ENCODE results near the gene PLCL2. TPM values are rescaled to one million over a fixed set of nuclear protein-coding genes. Genes with fewer than 3 reads are reported as not detected.
"Not testable (repeated sequence)": the region's sequence is repeated elsewhere in the genome, so short reads cannot be mapped to it uniquely, and the experiment has no call there.

Gene PLCL2
- total RNA-seq, 1 experiment from 2014 or later = 3.0 TPM

GRCh38 chr3:17070161-17070959 lies 185.6 kb downstream of the PLCL2 start:
- peak; percentile 46 for DNase-seq (ENCODE audit: low spot score)

DNA sequence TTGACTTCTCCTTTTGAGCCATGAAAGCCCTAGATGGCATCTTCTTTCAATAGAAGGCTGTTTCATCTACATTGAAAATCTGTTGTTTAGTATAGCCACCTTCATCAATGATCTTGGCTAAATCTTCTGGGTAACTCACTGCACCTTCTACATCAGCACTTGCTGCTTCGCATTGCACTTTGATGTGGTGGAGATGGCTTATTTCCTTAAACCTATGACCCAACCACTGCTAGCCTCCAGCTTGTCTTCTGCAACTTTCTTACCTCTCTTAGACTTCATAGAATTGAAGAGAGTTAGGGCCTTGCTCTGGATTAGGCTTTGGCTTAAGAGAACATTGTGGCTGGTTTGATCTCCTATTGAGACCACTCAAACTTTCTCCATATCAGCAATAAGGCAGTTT lies 189.8 kb downstream of the PLCL2 start:
- no peak for DNase-seq (ENCODE audit: low spot score)

- no peak for DNase-seq (ENCODE audit: low spot score)
These were observed 190.6 kb downstream of the PLCL2 start for GRCh38 chr3:17075358-17075757.

- DNase-seq (ENCODE audit: low spot score) = no peak
These were observed 191.2 kb downstream of the PLCL2 start for GRCh38 chr3:17075907-17076306.

- DNase-seq (ENCODE audit: low spot score) = no peak
These were observed 192.3 kb downstream of the PLCL2 start for GRCh38 chr3:17076940-17077605.

DNA sequence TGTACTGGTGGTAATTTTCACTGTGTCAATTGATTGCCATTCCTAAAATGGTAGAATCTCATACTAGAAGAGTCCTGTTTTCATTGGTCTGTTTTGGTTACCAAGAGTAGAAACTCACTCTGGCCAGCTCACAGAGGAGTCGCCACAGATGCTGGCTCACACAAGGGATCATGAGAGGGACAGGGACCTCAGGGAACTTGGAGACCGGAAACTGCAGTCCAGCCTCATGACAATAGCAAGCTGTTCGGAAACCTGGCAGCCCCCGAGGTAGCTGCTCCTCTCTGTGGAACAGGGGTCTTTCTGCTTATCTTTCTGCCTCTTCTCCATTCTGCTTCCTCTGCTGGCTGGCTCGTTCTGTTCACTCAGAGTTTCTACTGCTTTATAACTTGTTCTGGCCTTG lies 192.9 kb downstream of the PLCL2 start:
- no peak for DNase-seq (ENCODE audit: low spot score)

DNA sequence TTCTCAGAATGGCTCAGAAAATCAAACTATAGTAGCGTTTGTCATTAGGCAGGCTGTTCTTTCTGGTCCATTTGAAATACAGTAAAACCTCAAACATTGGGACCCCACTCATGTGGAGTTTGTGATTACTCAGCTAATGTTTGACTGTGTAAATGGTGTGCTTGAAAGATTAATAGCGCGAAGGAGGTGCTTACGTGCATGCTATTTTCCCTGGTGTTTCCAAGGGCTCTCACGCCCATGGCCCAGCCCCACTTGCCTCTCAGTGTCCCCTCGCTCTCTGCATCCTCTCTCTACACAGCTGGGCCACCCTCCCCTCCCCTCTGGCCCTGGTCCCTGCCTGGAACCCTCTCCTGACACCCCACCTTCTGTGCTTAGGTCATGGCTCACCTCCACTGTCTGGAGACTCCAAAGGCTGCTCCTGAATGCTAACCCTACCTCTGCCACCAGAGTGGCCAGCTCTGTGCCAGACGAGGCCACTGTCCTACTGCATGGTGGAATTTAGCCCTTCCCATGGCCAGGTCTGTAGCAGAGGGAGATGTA lies 194.2 kb downstream of the PLCL2 start:
- DNase-seq (ENCODE audit: low spot score) = no peak

DNA sequence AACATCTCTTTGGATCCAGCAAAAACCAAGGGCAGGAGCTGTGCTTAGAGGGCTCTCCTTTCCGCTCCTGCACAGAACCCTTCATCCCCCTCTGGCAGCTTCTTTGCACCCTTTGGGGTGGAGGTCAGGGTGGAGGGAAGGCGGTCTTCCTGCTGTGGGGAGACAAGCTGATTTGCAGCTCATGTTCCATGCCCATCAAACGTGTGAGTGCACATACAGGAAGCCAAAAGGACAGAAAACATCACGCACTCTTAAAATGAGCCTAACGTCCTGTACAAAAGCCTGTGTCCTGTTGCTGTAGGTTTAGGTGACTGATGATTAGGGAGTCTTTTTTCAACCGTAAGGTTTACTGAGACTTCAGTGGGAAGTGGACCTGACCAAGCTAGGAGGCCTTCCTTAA lies 195.2 kb downstream of the PLCL2 start:
- DNase-seq (ENCODE audit: low spot score) = no peak

DNA sequence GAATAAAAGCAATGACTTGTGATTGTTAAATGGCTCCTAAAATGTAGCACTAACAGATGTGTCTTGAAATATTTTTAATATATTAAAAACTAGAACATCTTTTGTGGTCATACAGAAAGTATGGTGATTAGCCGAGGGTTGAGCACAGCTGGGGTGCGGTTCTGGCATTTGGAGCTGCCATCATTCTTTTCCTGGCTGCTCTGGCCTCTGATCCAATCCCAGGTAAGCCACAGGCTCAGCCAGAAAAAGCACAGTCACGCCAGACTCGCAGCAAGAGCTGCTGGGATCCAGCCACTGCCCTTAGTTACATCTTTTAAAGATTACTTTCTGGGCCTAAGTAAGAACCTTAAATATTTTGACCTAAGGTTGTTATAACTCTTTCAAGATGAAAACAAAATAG lies 196.8 kb downstream of the PLCL2 start:
- no peak for DNase-seq (ENCODE audit: low spot score)

DNA sequence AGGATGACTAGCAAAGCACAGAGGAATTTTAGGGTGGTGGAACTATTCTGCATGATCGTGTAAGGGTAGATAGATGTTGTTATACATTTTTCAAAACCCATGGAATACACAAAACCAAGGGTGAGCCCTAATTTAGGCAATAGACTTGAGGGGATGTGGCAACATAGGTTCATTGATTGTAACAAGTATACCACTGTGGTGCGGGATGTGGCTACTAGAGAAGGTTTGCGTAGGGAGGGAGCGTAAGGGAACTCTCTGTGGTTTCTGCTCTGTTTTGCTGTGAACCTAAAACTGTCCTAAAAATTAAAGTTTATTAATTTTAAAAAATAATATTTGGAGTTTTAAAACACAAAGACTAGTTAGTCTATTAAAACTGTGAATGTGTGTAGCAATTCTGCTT lies 202.8 kb downstream of the PLCL2 start:
- DNase-seq (ENCODE audit: low spot score) = no peak

- no peak for DNase-seq (ENCODE audit: low spot score)
These were observed 203.3 kb downstream of the PLCL2 start for GRCh38 chr3:17088017-17088416.

- no peak for DNase-seq (ENCODE audit: low spot score)
These were observed 204.0 kb downstream of the PLCL2 start for GRCh38 chr3:17088602-17089313.

GRCh38 chr3:17089314-17089700 lies 204.6 kb downstream of the PLCL2 start:
- no peak for DNase-seq (ENCODE audit: low spot score)

DNA sequence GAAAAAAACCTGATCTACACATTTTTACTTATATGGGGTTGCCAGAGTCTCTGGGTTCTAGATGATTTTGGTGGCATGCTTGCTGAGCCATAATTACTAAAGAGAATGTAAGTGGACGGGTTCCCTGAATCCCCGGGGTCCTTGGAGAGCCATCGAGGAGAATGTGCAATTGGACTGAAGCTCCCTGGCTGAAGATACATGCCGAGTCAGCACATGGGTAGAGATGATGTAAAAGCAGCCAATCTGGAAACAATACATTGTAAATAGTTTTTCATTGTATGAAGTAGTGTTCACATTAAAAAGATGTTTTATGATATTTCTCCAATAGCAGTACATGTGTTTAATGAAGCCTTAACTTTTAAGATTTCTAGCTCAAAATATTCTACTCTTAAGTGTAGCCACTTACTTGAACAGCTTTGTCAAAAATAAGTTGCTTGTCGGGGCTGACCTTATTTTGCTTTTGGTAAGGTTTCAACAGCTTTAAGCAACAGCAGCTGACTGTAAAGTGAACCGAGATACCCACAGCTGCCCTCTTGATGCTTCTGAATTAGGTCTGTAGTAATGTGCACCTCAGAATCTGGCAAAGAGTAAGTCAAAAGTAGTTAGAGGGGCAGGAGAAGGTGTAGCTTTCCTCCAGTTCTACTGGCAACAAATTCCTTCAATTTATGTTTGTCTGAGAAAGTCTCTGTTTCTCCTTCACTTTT lies 205.7 kb downstream of the PLCL2 start:
- DNase-seq (ENCODE audit: low spot score) = no peak

DNA sequence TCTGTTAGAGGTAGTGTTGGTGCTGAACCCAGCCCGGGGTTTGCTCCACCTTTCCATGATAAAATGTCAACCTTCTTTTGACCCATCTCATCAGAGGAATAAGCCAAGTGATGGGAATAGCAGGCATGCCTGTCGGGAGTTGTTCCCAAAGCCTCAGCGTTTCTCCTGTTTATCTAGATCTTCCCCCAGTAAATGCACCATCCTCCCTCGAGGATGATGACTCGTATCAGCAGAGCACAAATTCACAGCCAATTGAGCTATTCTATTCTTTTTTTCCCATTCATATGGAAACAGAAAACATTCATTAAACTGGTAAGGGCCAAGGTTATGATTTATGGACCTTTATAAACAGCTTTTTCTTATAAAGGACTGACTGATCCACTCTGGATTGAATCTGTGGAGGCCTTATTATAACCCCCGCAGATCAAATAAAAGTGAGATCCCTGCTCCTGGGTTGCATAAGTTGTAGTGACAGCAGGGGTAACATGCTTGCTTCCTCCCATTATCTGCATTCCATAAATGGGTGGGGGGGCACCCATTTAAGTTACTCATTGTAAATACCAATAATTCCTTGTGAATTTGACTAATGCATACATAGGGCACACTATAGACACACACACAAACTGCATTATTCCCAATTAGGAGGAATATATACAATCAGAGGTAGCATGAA lies 207.3 kb downstream of the PLCL2 start:
- no peak for DNase-seq (ENCODE audit: low spot score)

DNA sequence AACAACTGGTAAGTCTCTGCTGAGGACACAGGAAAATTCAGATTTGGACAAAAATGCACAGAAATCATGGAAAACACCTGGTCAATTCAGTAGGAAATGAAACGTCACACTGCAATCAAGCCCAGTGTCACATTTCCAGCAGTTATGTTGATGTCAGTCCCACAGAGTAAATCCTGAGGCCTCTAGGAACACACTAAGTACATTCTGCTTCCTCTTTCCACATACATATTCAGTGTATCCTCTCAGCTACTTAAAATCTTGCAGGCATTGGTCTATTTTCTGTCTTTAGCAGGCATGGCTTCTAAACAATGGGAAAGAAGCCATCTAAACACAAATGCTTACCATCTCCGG lies 207.8 kb downstream of the PLCL2 start:
- DNase-seq (ENCODE audit: low spot score) = no peak

- DNase-seq (ENCODE audit: low spot score) = no peak
These were observed 209.8 kb downstream of the PLCL2 start for GRCh38 chr3:17094551-17094950.

DNA sequence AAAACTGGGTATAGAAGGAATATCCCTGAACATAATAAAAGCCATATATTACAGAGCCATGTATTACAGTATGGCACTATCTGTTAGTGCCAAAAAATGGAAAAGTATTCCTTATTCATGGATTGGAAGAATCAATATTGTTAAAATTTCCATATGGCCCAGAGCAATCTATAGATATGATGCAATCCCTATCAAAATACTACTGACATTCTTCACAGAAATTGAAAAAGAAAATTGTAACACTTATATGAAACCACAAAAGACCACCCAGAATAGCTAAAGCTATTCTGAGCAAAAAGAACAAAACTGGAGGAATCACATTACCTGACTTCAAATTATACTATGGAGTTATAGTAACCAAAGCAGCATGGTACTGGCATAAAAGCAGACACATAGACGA lies 218.8 kb downstream of the PLCL2 start:
- DNase-seq (ENCODE audit: low spot score) = no peak

- not testable (repeated sequence) for DNase-seq (ENCODE audit: low spot score)
These were observed 222.0 kb downstream of the PLCL2 start for GRCh38 chr3:17106801-17107200.

DNA sequence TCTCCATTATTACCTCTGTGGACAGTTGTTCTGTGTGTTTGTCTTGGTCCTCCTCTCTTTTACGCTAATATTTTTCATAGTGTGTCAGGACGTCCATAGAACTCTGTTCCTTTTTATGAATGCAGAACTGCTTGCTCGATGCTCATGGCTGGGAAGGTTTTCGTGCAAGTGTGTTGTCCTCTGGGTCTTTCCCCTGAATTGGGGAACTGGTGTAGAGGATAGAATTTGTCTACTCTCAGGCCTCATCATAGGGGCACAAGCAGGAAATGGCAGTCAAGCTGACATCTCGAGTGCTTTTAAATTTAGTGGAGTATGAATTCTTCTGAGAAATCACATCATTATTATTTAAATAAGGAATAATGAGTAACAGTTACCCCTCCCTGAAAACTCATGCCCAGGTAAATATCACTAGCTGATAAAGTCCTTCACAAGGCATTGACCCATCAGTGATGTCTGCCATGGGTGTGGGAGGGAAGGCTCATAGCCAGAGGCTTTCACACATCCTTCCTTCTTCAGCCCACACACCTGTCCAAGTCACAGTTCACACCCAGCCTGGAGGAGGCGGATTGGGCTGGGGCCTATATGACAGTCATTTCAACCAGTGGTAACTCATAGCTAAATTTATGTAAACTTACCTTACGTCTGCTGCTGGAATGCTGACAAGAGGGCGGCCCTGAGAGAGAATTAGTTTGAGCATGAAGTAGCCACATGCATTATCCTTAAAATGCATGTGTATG lies 226.1 kb downstream of the PLCL2 start:
- DNase-seq (ENCODE audit: low spot score) = no peak

DNA sequence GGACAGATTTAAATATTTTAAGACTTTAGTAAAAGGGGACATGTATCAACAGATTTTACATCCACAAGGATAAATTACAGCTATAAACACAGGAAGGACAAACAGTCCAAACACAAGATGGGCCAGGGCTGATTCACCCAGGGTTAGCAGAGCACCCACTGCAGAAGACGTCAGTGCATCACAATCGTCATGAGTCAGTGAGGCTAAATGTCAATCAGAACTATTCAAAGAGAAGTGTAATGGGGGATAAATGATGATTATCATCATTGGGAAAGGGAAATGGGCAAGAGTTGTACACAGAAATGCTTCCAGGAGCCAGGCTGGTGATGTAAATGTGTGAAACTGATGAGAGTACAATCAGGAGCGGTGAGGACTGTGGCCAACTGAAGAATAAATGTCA lies 226.8 kb downstream of the PLCL2 start:
- DNase-seq (ENCODE audit: low spot score) = no peak
